GM13976 (cell line): ENCODE data around the gene KNCN.

ENCODE experiments used
- DNase-seq: peaks from one replicate; pipeline ENCODE4 v3.0.0; 2012; ENCODE audit warnings: low spot score
- CTCF ChIP-seq: IDR thresholded peaks from 2 replicates; pipeline ENCODE4 v1.5.1; 2012; ENCODE audit warnings: borderline replicate concordance, mild to moderate bottlenecking; ENCODE audit not compliant: insufficient read depth; ENCODE audit errors: extremely low read depth, missing control alignments, control extremely low read depth
- in situ Hi-C: fragments of 300-500 bp; cut with MboI; formaldehyde crosslinking; loops from one replicate; pipeline ENCODE4 v1.12.0; 2022; ENCODE audit warnings: low sequenced_read_pairs, mixed read lengths, inconsistent platforms; ENCODE audit not compliant: unreplicated experiment

Gene KNCN

GRCh38 chr1:46558966-46559365 lies 7.5 kb upstream of the KNCN start:
- no peak for TF ChIP-seq CTCF
- no peak for DNase-seq
- in situ Hi-C loops, result no loop called here

GRCh38 chr1:46558141-46558963 lies 6.9 kb upstream of the KNCN start:
- in situ Hi-C loops, result no loop called here
- DNase-seq, result no peak
- no peak for TF ChIP-seq CTCF

- in situ Hi-C loops, result no loop called here
- DNase-seq, result no peak
- TF ChIP-seq CTCF, result no peak
Observed at GRCh38 chr1:46557403-46557802, 6.0 kb upstream of the KNCN start.

- in situ Hi-C loops, result no loop called here
- DNase-seq, result no peak
- no peak for TF ChIP-seq CTCF
Observed at GRCh38 chr1:46556822-46557221, 5.4 kb upstream of the KNCN start.

GRCh38 chr1:46555826-46556619 lies 4.6 kb upstream of the KNCN start:
- in situ Hi-C loops, result no loop called here
- DNase-seq, result no peak
- TF ChIP-seq CTCF, result no peak

GRCh38 chr1:46554597-46555381 lies 3.3 kb upstream of the KNCN start:
- no peak for TF ChIP-seq CTCF
- DNase-seq, result no peak
- in situ Hi-C loops, result no loop called here
